Measurements from ENCODE around the gene TAS2R3.
"Not testable (repeated sequence)": the region's sequence is repeated elsewhere in the genome, so short reads cannot be mapped to it uniquely, and the experiment has no call there.

TAS2R3 gene, protein sequence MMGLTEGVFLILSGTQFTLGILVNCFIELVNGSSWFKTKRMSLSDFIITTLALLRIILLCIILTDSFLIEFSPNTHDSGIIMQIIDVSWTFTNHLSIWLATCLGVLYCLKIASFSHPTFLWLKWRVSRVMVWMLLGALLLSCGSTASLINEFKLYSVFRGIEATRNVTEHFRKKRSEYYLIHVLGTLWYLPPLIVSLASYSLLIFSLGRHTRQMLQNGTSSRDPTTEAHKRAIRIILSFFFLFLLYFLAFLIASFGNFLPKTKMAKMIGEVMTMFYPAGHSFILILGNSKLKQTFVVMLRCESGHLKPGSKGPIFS

DNA sequence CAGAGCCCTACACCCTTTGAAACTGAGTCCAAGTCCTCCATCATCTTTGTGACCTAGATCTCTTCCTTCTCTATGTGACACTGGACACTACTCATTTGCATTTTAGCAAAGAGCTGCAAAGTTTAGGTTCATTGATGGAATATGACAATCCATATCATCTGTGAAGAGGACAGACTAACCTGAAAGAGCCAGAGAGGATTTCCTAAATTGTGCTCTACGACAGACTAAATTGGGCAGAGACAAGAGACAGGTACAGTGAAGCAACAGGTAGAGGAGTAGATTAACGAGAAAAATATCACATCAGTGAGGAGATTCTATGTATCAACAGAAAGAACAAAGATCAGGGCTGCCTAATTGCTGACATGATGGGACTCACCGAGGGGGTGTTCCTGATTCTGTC lies at the start of gene TAS2R3:
Gene TAS2R3, plus strand, starts transcription at position 301 of the 400 bp plus-strand sequence. Its CDS starts 62 bp downstream, at position 363.
- no peak for DNase-seq

DNA sequence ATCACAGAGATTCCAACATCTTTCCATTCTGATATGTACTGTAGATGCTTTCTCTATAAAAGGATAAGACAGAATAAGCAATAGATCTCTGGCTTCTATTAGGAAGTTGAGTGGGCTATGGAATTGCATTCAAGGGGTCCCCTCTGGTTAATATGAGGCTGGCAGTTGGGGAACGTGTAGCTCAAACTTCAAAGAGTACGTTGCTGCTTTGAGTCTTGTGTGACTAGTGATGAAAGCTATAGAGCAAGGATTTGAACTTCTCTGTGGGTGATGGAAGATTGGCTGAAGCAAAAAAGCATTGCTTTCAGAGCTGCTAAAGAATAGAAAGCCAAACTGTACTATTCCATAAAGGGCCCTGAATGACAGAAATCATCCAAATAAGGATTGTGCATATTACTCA lies 49.3 kb upstream of the TAS2R3 start:
- no peak for DNase-seq

DNA sequence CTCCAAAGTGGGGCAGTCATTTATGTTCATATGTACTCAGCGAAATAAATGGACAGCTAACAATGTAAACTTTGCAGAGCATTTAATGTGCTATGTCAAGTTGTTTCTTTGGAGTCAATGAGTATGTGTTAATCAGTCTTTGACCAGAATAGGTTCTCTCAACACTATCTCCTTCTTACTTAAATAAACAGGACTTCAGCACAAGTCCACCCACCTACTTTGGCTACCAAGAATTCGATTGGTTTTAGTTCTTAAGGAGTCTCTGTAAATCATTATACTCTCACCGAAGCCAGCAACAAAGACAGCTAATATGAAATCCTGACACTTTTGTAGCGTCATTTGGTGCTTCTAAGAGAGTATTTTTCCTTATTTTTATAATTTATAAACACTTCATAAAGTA lies 48.9 kb upstream of the TAS2R3 start:
- no peak for DNase-seq

DNA sequence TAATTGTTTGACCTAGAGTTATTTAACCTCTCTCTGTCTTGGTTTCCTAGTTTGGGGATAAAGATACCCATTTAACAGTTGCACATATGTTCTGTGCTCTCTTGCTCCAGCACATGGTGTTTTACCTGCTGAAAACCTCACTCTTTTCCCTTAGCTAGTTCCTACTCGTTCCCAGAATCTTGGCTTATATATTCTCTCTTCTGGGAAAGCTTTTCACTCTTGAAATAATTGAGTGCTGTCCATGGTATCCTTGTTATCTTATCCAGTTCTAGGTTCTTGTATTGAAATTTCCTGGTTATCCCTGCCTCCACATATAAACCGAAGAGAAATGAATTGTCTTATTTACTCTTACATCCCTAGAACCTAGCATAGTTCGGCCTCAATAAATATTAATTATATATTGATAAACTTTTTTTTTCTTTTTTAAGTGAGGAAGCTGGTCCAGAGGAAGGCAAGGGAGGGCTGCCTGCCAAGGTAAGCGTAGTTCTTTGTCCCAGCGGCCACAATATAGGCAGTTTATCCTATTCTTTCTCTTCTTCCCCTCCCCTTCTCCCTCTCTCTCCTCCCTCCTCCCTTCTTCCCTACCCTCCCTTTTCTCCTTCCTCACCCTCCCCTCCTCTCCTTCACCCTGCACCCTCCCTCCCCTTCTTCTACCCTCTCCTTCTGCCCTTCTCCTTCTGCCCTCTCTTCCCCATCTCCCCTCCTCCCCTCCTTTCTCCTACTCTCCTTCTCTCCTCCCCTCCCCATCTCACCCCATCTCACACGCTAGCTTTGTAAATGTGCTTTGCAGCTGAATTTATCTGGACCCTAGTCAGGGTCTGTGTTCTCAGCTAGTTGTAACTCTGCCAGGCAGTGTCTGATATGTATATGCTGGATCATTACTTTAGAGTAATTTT lies 47.9 kb upstream of the TAS2R3 start:
- no peak for DNase-seq

DNA sequence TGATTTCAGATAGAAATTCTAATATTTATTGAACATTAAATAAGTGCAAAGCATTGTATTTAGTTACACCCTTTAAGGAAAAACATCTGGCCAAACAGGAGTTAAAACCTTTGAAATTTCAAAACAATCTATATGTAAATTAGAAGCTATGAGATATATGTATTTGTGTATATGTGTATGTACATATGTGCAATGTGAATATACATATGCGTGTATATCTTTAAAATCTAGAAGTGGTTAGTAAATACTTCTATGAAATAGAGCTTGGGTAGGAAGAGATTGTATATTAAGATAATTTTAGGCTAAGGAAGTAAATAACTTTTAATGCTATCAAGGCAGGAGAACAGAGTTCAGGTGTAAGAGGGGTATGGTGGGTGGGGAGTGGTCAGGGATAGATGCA lies 46.4 kb upstream of the TAS2R3 start:
- no peak for DNase-seq

DNA sequence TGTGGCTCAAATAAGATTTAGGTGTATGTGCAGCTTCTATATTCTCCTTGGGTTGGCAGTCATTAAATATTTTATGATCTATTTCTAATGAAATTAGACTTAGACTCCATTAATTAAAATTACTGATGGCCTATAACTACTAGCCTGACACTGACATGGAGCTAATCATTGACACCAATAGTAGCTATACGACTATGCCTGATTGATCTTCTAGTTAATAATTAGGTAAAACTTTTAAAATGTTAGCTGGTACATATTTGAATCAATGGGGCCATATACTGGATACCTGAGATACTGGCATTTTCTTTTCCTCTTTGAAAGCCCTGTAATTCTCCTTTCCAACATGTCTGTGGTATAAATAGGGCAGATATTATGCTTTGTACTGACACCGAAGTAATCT lies 41.4 kb upstream of the TAS2R3 start:
- no peak for DNase-seq

DNA sequence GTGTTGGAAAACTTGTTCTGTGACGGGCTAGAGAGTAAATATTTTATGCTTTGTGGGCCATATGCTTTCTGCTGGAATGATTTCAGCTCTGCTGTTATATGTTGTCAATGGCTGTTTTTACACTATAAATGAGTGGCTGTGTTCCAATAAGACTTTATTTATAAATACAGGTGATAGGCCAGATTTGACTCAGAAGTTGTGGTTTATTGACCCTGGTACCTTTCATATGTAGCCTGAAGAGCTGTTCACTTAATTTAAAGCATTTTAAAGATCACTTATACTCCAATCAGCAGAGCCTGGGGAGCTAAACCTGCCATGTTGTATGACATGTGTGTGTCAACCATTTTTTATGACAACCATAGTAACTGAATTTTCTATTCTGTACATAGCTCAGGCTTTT lies 34.9 kb upstream of the TAS2R3 start:
- DNase-seq: no peak

DNA sequence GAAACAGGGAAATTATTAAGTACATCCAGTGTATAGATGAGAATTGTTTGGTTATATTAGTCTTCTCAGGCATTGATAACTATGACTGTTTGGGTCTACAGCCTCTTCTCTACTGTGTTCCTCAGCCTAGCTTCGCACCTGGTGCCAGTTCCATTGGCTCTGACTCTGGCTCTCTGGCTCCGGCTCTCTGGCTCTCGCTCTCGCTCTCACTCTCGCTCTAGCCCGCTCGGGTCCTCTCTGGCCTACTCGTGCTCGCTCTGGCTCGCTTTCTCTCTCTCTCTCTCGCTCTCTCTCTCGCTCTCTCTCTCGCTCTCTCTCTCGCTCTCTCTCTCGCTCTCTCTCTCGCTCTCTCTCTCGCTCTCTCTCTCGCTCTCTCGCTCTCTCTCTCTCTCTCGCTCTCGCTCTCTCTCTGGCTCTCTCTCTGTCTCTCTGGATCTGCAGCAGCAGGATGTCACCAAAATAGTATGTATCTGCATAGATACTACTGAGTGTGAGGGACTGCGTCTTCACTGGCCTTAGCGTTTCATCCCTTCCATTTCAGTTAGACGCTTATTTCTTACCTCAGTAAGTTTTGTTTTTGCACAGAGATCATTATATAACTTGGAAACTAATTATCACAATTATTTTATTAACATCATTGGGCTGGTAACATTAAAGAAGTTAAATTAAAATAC lies 32.3 kb upstream of the TAS2R3 start:
- DNase-seq: no peak

DNA sequence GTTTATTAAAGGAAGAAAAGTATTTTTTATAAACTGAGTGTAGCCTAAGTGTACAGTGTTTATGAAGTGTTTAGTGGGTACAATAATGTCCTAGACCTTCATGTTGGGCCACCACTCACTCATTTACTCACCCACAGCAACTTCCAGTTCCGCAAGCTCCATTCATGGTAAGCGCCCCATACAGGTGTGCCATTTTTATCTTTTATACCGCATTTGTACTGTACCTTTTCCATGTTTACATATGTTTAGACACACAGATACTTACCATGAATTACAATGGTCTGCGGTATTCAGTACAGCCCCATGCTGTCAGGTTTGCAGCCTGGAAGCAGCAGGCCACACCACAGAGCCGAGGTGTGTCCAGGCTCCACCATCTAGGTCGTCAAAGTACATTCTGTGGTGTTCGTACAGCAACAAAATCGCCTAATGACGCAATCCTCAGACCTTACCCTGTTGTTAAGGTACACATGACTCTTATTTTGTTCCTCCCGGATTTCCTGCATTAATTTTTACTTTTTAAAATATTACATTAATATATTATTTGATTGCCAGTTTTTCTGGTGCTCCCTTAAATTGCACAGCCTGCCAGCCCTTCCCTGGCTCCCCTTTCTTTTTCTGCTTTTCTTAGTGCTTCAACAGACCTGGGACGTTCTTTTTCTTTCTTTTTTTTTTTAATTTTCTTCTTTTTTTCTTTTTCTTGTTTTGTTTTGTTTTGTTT lies 26.6 kb upstream of the TAS2R3 start:
- no peak for DNase-seq

DNA sequence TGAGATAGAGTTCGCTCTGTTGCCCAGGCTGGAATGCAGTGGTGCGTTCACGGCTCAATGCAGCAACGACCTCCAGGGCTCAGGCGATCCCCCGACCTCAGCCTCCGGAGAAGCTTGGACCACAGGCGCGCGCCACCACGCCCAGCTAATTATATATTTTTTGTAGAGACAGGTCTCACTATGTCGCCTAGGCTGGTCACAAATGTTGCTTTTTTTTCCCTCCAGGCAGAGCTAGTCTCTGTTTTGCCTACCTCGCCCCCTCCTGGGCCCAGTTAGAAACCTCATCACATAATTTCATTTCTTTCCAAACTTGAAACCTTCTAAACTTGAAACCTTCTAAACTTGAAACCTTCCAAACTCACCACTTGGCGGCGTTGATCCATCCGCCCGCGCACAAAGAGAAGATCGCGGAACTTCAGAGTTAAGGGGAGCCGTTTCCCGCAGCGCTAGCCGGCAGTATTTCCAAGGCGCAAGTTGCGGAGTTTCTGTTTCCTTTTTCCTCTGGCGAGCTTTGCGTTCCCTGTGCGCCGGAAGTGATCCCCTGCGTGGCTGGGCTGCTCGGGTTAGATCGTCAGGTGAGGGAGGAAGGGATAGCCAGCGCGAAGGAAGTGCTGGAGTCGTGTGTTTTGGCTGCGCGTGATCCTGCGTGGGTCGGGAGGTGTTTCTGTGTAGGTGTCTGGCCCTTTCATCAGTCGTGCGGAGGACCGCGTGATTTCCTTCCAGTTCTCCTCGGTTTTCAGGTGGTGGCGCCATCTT lies 25.9 kb upstream of the TAS2R3 start, which contains the start of gene SSBP1:
Gene SSBP1, plus strand, starts transcription at position 523 of the 756 bp plus-strand sequence. CDS start 809 bp downstream, outside the sequence.
- DNase-seq: peak; percentile 82

DNA sequence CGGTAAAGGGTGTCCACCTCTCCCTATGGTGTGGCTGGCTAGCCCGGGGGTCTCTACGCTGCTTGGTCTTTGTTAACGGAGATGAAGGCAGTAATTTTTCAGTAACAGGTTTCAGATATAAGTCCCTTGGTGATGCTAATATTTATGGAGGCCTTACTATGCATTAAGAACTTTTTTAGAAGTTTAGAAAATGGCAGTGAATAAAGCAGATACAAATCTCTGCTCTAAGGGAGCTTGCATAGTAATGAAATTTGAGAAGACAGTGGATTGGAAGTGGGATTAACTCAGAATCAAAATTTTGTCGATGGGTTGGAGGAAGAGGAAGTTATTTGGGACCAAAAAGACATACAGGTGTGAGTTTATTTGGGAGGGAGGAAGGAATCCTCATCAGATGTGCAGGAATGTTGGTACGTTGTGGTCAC lies 25.3 kb upstream of the TAS2R3 start:
- no peak for DNase-seq

DNA sequence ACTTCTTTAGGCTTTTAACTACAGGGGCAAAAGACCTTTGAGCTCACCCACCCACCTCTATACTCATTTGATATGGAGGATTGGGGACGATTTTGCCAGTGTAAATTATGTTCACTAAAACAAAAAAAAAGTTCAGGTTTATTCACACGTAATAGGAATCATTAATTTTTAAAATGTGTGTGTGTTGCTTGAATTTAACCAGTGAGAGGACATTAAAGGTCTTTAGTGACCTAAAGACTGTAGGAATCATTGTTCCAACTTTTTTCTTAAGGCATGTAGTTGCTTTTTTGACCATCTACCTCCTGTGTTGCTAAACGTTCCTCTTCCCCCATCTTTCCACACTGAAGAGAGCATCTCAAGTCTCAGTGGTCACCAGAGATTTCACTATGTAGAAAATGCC lies 24.6 kb upstream of the TAS2R3 start:
- no peak for DNase-seq

DNA sequence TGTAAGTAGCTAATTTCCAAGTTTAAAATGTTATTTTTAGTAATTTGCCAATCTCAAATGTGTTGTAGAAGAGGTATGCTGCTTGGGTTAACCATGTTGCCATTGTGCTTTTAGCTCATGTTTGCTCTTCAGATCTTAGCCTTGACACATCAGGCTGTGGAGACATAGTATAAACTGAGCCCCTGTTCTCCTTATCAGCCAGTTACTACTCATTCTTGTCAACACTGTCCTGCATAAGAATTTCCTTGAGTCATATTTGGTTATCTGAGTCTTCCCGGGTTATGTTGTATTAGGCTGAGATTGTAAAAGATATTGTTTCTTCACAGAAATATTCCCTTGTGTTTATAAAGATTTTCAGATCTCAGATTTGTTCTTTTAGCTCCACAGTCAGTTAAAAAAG lies 21.7 kb upstream of the TAS2R3 start:
- DNase-seq: no peak

DNA sequence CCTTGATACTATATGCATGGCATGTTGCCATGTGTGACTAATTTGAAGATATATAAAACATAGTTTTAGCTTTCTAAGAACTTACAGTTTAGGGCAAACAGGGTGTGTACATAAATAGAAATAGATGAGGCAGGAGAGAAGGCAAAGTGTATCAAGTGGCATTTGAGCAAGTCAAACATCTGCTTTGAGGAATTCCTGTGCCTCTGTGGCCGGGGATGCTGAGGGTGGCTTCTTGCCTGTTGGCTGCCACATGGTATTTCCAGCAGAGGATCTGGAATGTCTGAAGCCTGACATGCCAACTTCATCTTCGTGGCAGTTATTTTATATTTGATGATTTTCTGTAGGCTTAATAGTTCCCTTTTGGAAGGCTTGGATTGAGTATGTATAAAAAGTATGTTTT lies 19.8 kb upstream of the TAS2R3 start:
- no peak for DNase-seq

DNA sequence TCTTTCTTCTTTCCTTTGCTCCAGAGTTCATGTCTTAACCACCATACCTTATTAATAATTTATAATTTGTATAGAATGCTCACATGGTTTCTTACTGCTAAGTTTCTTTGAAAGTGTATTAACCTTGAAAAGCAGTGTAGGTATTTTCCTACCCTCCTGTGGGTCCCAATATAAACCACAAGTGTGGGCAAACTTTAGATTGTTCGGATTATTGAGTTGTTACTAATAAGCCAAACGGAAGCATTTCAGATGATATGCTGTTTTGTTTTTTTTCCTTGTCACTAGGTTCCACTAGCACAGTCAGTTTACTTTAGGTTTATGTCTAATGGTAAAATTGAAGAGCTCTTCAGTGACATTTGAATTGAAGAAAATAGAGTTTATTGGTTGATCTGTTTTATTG lies 15.5 kb upstream of the TAS2R3 start:
- DNase-seq: no peak

DNA sequence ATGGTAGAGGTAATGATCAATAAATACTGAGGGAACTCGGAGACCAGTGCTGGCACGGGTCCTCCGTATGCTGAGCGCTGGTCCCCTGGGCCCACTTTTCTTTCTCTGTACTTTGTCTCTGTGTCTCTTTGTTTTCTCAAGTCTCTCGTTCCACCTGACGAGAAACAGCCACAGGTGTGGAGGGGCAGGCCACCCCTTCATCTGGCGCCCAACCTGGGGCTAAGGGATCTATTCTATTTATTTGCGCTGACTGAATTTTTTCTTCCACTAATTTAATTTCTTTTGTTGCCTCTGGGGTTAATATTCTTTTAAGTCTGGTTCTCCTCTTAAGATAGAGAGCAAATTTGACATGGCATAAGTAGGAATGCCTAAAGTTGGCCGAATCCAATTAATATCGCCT lies 12.0 kb upstream of the TAS2R3 start:
- not testable (repeated sequence) for DNase-seq

DNA sequence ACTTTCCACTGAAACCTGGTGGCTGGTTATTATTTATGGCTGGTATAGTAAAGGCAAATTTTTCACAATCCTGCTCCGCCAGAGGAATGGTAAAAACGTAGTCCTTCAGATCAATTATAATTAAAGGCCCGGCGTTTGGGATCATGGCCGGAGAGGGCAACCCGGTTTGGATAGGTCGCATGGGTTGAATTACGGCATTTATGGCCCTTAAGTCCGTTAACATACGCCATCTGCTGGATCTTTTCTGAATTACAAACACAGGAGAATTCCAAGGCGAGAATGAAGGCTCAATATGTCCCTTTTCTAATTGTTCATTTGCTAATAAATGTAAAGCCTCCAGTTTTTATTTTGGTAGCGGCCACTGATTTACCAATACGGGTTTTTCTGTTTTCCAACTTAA lies 11.3 kb upstream of the TAS2R3 start:
- DNase-seq: no peak

DNA sequence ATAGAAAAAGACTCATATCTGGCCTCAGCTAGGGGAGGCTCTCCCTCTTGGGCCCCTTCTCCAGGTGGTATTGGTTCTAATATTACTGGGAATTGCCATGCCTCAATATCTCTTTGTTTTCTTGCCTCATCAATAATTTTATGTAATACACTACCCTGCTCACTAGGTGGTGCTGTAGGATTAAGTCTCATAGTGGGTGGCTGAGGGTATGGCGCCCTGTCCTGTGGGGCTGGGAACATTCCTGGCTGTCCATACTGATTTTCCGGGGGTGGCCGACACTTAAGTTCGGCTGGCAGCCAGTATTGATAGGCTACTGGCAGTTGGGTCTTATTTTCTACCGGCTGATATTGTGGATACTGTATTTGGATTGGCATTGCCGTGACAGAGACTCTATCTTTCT lies 9.0 kb upstream of the TAS2R3 start:
- peak; percentile 3 for DNase-seq

DNA sequence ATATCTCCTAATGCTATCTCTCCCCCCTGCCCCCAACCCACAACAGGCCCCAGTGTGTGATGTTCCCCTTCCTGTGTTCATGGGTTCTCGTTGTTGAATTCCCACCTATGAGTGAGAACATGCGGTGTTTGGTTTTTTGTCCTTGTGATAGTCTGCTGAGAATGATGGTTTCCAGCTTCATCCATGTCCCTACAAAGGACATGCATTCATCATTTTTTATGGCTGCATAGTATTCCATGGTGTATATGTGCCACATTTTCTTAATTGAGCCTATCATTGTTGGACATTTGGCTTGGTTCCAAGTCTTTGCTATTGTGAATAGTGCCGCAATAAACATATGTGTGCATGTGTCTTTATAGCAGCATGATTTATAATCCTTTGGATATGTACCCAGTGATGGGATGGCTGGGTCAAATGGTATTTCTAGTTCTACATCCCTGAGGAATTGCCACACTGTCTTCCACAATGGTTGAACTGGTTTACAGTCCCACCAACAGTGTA lies 6.2 kb downstream of the TAS2R3 start:
- not testable (repeated sequence) for DNase-seq

DNA sequence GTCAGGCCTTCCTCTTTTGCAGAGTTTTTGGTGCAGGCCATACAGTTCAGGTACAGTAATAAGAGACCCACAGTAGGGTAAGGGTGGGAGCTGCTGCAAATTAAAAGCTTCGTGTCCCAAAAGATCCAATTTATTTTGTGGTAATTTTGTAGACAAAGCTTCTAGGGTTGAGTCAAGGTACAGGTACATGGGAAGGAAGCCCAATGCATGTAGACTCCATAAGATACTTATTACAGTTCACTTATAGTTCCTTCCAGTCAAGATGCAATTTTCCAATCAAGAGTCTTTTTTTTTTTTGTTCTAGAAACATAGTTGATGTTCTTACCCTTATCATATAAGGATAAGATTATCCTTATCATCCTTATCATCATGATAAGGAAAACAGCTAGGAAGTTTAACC lies 12.5 kb downstream of the TAS2R3 start, which contains the start of gene TAS2R4:
Gene TAS2R4, plus strand, starts transcription at position 301 of the 400 bp plus-strand sequence. CDS start 1,815 bp downstream, outside the sequence.
- no peak for DNase-seq

DNA sequence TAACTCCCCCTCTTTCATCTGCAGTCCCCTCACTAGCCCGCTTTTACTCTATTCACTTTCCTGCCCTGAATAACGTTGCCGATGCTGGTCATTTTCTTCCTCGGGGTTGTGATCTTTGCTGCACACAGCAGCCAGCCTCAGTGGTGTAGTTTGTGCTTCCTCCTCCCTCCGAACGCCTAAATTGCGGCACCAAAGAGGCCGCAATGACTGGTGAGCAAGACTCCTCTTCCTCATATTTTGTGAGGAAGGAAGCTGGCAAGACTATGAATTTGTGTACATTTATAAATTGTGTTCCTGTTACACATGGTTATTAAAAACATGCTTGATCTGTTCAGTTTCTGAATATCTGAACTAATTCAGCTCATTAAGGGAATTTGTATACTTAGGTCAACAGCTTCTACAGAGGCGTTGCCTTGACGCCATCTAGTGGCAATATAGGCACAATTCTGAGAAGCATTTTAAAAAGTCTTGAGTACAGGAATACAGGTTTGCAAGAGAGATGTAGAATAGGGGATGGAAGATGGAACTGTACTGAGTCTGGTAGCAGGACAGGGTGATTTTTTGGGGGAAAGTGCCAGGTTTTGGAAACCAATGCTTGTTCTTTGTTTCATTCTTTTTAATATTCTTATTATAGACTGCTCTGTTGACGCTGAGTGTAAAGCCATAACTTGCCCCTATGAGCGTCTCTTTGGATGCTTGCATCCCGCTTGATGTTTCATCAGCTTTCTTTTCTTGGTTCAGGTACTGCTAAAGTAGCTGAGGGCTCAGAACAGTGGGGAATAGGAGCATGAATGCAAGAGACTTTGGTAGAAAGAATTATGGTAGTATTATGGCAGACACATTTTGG lies 22.0 kb downstream of the TAS2R3 start:
- peak; percentile 1 for DNase-seq

Measured in stimulated activated CD4-positive, alpha-beta T cell treated with anti-CD3 and anti-CD28 coated beads, Interleukin-12 subunit alpha, Interleukin-12 subunit beta, amount 100 ng/mL, for 4 hours (primary cell).